Hippocampal formation (tissue), 2 donors: Measurements from ENCODE around the gene ARID4B.
"Not testable (repeated sequence)": the region's sequence is repeated elsewhere in the genome, so short reads cannot be mapped to it uniquely, and the experiment has no call there.

Source experiments
- DNase-seq, 2 donors: peaks; one replicate each; lab custom pipeline; 2025; lab: John Stamatoyannopoulos, UW

The ARID4B gene

DNA sequence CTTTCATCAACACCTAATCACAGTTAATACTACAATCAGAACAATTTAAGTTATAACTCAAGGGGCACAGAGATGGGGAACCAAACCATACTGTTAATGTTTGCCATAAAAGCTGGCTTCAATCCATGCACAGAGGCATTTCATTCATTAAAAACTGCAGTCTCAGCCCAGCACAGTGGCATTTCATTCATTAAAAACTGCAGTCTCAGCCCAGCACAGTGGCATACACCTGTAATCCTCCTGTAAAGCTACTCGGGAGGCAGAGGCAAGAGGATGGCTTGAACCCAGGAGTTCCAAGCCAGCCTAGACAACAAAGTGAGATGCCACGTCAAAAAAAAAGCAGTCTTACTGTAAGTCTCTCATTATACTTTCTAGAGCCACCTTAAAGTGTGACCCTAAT is 29.2 kb downstream of the ARID4B start:
- no peak for DNase-seq

DNA sequence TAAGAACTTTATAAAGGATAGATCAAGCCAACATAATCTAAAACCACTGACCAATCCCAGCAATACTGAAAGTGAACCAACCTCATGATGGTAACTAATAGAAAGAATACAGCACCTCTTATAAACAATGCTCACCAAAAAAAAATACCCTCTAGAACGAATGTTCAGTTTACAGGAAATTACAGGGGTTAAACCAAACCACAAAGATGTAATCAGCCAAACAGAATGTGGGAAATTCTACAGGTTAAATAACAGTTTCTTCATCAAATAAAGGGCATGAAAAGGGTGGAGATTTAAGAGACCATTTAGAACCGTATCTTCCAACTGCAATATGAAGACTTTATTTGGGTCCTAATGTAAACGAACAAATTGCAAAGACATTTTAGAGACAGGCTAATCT is 30.4 kb downstream of the ARID4B start:
- no peak for DNase-seq

- DNase-seq, result no peak
Observed at GRCh38 chr1:235296729-235297128, 31.2 kb downstream of the ARID4B start.

GRCh38 chr1:235295902-235296350 is 32.1 kb downstream of the ARID4B start:
- DNase-seq, result no peak

DNA sequence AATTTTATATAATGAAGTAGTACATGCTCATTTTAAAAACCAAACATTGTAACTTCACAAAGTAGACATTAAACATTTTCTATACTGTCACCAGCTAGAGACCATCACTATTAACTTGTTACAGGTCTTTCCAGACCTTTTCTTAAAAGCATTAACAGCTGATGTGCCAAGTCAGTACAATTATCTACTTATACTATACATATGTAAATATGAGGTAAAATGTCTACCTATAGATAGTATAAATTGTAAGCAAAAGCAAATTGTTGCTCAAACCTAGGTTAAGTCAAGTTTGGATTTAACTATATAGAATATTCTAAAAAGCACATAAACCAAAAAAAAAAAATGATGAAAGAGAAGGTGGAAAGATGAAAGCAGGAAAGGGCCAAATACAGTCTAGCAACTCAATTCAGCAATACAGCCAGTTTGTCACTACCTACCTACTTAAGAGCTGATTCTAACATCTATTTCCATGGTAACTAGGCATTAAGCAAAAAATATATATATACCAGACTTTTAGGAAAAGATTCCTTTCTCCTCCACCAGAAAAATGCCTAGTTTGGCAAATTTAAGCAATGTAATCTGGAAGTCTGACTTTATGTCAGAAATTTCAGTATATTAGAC is 34.5 kb downstream of the ARID4B start:
- no peak for DNase-seq

DNA sequence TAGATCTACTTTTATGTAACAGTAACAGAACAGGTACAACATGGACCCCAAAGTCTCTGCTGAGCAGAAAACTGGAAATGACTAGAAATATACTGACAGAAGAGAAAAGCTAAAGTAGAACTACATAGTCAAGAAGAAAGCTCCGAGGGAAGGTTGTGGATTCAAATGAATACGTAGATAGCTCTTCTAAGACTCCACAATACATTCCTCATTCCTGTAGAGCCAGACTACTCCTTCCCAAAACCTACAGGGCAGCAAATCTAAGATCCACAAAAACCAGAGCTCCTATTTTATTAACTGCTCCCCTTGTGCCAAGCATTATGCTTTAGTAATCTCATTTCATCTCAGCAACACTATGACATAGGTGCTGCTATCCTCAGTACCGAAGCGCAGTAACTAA is 35.2 kb downstream of the ARID4B start:
- no peak for DNase-seq

DNA sequence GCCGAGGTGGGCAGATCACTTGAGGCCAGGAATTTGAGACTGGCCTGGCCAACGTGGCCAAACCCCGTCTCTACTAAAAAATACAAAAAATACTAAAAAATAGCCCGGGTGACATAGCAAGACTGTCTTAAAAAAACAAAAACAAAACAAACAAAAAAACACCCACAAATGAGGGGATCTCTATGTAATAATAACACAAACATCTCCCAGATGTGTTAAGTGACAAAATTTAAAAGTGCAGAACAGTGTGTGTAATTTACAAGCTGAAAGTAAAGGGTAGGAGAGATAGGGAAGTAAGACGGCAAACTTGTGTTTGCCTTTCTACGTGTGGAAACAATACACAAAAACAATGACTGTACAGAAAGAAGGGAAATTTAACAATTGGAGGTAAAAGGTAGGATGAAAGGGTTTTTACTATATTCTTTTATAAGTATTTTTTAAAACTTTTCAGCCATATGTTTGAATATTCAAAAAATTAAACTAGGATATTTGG is 36.3 kb downstream of the ARID4B start:
- no peak for DNase-seq

DNA sequence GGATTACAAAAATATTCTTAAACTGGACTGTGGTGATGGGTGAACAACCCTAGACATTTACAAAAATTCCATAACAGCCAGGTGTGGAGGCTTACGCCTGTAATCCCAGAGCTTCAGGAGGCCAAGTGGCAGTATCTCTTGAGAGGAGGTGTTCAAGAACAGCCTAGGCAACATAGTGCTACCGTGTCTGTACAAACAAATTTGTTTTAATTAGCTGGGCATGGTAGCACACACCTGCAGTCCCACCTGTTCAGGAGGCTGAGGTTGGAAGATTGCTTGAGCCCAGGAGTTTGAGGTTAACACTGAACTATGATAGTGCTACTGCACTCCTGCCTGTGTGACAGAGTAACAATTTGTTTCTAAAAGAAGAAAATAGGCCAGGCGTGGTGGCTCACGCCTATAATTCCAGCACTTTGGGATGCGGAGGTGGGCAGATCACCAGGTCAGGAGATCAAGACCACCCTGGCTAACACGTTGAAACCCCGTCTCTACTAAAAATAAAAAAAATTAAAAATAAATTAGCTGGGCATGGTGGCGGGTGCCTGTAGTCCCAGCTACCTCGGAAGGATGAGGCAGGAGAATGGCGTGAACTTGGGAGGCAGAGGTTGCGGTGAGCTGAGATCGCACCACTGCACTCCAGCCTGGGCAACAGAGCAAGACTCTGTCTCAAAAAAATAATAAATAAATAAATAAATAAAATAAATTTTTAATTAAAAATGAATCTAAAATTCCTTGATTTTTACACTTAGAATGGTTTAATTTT is 37.1 kb downstream of the ARID4B start:
- DNase-seq, result no peak

DNA sequence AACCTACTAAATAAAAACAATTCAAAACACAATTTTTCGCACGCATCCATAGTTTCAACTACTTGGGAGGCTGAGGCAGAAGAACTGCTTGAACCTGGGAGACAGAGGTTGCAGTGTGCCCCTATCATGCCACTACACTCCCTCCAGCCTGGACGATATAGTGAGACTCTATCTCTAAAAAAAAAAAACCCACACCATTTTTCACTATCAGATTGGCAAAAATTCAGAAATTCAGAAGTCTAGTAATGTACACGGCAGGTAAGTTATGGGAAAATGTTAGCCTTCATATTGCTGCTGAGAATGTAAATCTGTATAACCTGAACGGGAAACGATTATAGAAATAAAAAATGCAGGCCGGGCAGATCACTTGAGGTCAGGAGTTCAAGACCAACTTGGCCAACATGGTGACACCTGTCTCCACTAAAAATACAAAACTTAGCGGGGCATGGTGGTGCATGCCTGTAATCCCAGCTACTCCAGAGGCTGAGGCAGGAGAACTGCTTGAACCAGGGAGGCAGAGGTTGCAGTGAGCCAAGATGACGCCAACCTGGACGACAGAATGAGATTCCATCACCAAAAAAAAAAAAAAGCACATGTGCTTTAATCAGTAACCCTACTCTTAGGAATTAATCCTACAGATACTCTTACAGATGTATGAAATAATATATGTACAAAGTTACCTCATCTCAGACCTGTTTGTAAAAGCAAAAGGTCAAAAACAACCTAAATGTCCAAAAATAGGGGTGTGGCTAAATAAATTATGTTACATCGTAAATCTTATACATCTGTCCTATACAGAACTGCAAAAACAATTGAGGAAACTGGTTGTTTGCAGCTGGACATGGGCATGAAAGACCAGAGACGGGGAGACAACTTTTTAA is 37.9 kb downstream of the ARID4B start:
- DNase-seq, result no peak

DNA sequence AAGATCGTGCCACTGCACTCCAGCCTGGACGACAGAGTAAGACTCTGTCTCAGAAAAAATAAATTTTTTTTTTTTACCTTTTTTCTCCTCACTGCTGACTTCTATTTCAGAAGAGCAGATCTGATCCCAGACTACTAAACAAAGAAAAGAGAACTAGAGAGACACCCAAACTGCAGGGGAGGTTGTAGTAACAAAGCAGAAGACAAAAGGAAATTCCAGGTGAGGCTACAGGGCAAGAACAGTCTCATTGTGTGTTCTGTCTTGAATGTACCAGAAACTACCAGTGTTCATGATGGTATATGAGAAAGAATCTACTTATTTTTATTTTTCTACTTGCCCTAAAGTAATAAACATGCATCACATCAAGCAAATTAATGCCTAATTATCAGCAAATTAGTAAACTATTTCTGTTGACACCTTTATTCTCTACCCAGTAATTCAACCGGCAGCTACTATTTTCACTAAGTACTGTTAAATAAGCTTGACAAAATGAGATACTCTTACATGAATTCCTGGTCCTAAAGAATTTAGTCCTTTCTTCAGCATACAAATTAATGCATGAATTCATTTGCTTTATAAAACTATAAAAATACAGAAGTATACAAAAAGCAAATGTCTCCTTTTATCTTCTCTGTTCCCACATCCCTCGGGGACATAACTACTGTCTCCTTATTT is 40.6 kb downstream of the ARID4B start:
- no peak for DNase-seq

DNA sequence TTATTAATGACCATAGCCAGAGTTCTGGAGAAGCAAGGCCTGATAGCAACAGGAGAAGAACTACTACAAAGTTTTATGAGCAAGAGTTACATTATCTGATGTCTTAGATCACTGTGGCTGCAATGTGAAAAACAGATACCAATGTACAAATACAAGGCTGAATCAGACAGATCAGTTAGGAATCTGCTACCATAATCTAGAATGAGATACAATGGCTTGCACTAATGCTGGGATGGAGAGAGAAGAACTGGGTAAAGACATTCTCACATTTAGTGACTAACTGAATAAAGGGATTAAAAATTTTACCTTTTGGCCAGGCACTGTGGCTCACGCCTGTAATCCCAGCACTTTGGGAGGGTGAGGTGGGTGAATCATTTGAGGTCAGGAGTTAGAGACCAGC is 41.3 kb downstream of the ARID4B start:
- DNase-seq, result no peak

DNA sequence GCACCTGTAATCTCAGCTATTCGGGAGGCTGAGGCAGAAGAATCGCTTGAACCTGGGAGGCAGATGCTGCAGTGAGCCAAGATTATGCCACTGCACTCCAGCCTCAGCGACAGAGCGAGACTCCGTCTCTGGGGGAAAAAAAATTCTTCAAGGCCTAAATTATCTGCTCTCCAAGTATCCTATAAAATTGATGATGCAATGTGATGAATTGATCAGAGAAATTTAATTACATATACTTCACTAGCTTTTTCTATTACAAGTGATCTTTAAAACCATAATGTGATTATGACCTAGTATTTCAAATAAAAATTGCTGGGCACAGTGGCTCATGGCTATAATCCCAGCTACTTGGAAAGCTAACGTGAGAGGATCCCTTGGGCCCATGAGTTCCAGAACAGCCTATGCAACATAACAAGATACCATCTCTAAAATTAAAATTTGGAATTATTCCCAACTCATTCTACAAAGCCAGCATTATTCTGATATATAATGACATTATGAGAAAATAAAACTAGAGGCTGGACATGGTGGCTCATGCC is 43.7 kb downstream of the ARID4B start:
- DNase-seq, result no peak

GRCh38 chr1:235283636-235284035 is 44.3 kb downstream of the ARID4B start:
- not testable (repeated sequence) for DNase-seq

- DNase-seq, result no peak
Observed at GRCh38 chr1:235280467-235280866, 47.5 kb downstream of the ARID4B start.

- no peak for DNase-seq
Observed at GRCh38 chr1:235279694-235280093, 48.3 kb downstream of the ARID4B start.

GRCh38 chr1:235278915-235279292 is 49.1 kb downstream of the ARID4B start:
- no peak for DNase-seq

- DNase-seq, result no peak
Observed at GRCh38 chr1:235278233-235278914, 49.6 kb downstream of the ARID4B start.

- DNase-seq, result no peak
Observed at GRCh38 chr1:235277709-235278108, 50.3 kb downstream of the ARID4B start.

DNA sequence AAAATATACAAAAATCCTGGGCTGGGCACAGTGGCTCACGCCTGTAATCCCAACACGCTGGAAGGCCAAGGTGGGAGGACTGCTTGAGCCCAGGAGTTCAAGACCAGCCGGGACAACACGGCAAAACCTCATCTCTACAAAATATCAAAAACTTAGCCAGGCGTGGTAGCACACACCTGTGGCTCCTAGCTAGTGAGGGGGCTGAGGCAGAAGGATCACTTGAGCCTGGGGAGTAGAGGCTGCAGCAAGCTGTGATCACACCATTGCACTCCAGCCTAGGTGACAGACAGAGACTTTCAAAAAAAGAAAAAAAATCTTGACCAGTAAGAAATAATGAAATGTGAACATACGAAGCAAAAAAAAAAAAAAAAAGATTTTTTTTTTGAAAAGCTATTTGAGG is 52.1 kb downstream of the ARID4B start:
- DNase-seq, result no peak

DNA sequence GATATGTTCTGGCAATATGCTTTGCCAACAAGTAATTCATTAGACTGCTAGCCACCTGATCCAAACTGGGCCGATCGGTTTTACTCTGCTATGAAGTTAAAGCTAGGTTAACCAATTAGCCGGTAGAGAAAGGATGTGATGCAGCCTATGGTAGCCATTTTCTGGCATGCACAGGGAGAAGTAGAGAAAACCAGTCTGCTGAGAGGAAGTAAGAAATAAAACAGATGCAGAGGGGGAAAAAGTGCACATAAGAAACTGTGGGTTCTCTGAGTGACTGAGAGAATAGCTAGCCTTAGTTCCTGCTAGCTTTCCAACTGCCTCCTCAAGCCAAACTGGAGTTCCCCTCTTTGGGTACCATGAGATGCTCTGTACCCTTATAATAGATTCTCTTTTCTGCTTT is 52.8 kb downstream of the ARID4B start:
- no peak for DNase-seq

DNA sequence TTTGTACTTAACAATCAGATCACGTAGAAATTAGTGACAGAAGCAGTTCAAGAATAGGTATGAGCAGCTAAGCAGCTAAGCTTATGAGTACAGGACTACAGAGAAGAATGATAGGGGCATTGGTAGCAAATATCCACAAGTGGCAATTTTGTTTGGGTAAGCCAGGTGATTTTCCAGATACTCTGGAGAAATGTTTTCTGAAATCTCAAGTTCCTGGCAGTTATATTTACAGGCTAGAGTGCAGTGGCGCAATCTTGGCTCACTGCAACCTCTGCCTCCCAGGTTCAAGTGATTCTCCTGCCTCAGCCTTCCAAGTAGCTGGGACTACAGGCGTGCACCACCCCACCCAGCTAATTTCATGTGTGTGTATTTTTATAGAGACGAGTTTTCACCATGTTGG is 55.1 kb downstream of the ARID4B start:
- no peak for DNase-seq
